ENCODE measurements around the gene SLC34A3. TPM values are rescaled to one million over a fixed set of nuclear protein-coding genes. Genes with fewer than 3 reads are reported as not detected.

The SLC34A3 gene
- total RNA-seq, 2 experiments from 2014 or later, result not detected

- TF ChIP-seq CTCF (conservative IDR thresholded peaks at IDR 0.05; ENCODE audit: low read length) (no peak), EZH2phosphoT487 (IDR thresholded peaks at IDR 0.05; ENCODE audit: borderline replicate concordance, low read depth, low read length) (no peak)
- H3K9me2 ChIP-seq (ENCODE audit: insufficient read depth, low read length), result no peaks in the 10 kb centered on the region
- no peak overlapping the region for H2AFZ ChIP-seq (ENCODE audit: low read length)
- peaks cover 22% of the 10 kb centered on the region; the same call in 1 of the 2 replicates for H3K36me3 ChIP-seq (ENCODE audit: insufficient read depth, low read length)
- peak overlapping the region; percentile 69 for H3K4me3 ChIP-seq (ENCODE audit: low read depth, low read length, poor library complexity, severe bottlenecking)
- H3K9me3 ChIP-seq (ENCODE audit: low read length), result no peaks in the 10 kb centered on the region
- no TSS peak for BruUV-seq (replicated peaks)
- ChIA-PET CTCF (ENCODE audit: unreplicated experiment) (no interaction called here), POLR2A (no interaction called here)
- H4K20me1 ChIP-seq (ENCODE audit: insufficient read depth, low read length), result no peaks in the 10 kb centered on the region
- no peaks in the 10 kb centered on the region for H3K79me2 ChIP-seq (ENCODE audit: insufficient read depth, low read depth, low read length)
- peak overlapping the region; percentile 81 for H3K4me2 ChIP-seq (ENCODE audit: low read length)
- DNase-seq (ENCODE audit: low spot score), result no peak
- intact Hi-C loops (cut with micrococcal nuclease; ENCODE audit: unreplicated experiment), result loop anchor here (2.0 kb wide), 1 partner anchor 35 kb away; the partner anchor contains the start of gene TUBB4B
- peak overlapping the region; percentile 77 for H3K27ac ChIP-seq (ENCODE audit: low read depth, low read length, poor library complexity, severe bottlenecking)
- H3K4me1 ChIP-seq (ENCODE audit: insufficient read depth, low read length, poor library complexity, severe bottlenecking), result peaks cover 65% of the 10 kb centered on the region
These were observed 45.1 kb downstream of the SLC34A3 start for GRCh38 chr9:137275588-137276472.

- TF ChIP-seq EZH2phosphoT487 (IDR thresholded peaks at IDR 0.05; ENCODE audit: borderline replicate concordance, low read depth, low read length) (no peak), CTCF (conservative IDR thresholded peaks at IDR 0.05; ENCODE audit: low read length) (no peak)
- H3K4me2 ChIP-seq (ENCODE audit: low read length), result peak overlapping the region; percentile 81
- no peaks in the 10 kb centered on the region for H4K20me1 ChIP-seq (ENCODE audit: insufficient read depth, low read length)
- H3K9me3 ChIP-seq (ENCODE audit: low read length), result no peaks in the 10 kb centered on the region
- ChIA-PET CTCF (ENCODE audit: unreplicated experiment) (interaction anchor here (0.8 kb wide), 1 partner anchor 10 kb away, joined by 7 read pairs; no protein-coding TSS in a partner anchor), POLR2A (interaction anchor here (0.9 to 1.5 kb wide), 3 partner anchors 8 to 44 kb away, joined by 3 to 4 read pairs (median 3); no protein-coding TSS in a partner anchor)
- peak overlapping the region; percentile 69 for H3K4me3 ChIP-seq (ENCODE audit: low read depth, low read length, poor library complexity, severe bottlenecking)
- no peak overlapping the region for H2AFZ ChIP-seq (ENCODE audit: low read length)
- no peaks in the 10 kb centered on the region for H3K9me2 ChIP-seq (ENCODE audit: insufficient read depth, low read length)
- TSS peak; percentile 81 for BruUV-seq (replicated peaks)
- DNase-seq (ENCODE audit: low spot score), result peak; percentile 53
- H3K36me3 ChIP-seq (ENCODE audit: insufficient read depth, low read length), result peaks cover 18% of the 10 kb centered on the region; the same call in 1 of the 2 replicates
- intact Hi-C loops (cut with micrococcal nuclease; ENCODE audit: unreplicated experiment), result loop anchor here (1.0 to 2.0 kb wide), 2 partner anchors 8 to 36 kb away; partner anchors contain the start of gene TUBB4B
- H3K27ac ChIP-seq (ENCODE audit: low read depth, low read length, poor library complexity, severe bottlenecking), result peak overlapping the region; percentile 77
- H3K79me2 ChIP-seq (ENCODE audit: insufficient read depth, low read depth, low read length), result no peaks in the 10 kb centered on the region
- peaks cover 64% of the 10 kb centered on the region for H3K4me1 ChIP-seq (ENCODE audit: insufficient read depth, low read length, poor library complexity, severe bottlenecking)
These were observed 46.0 kb downstream of the SLC34A3 start for GRCh38 chr9:137276473-137277328.
